HFFc6 (cell line): ENCODE results near the gene PRKCE. TPM values are rescaled to one million over a fixed set of nuclear protein-coding genes. Genes with fewer than 3 reads are reported as not detected.

Experiments used
- DNase-seq: peaks from one replicate; pipeline ENCODE4 v3.0.0-alpha.2; 2018
- H3K27ac Mint-ChIP-seq: 2 replicates; pipeline ENCODE4 v1.8.0; 2020; ENCODE audit warnings: mild to moderate bottlenecking, mixed read lengths
- H3K27me3 Mint-ChIP-seq: 2 replicates; pipeline ENCODE4 v1.8.0; 2021; ENCODE audit warnings: mild to moderate bottlenecking, moderate library complexity, mixed read lengths; ENCODE audit not compliant: insufficient read depth
- H3K36me3 Mint-ChIP-seq: 2 replicates; pipeline ENCODE4 v1.8.0; 2021; ENCODE audit warnings: low read depth, mixed read lengths
- H3K4me1 Mint-ChIP-seq: 2 replicates; pipeline ENCODE4 v1.8.0; 2020; ENCODE audit warnings: low read depth, mixed read lengths
- H3K4me3 Mint-ChIP-seq: 2 replicates; pipeline ENCODE4 v1.8.0; 2020; ENCODE audit warnings: mild to moderate bottlenecking, moderate library complexity, mixed read lengths
- H3K9me3 Mint-ChIP-seq: 2 replicates; pipeline ENCODE4 v1.8.0; 2020; ENCODE audit warnings: mild to moderate bottlenecking, mixed read lengths
- CTCF ChIP-seq: fragments of 200-600 bp; sonication (generic); IDR thresholded peaks from 2 replicates; pipeline ENCODE4 v1.5.0; 2021; ENCODE audit warnings: antibody characterized with exemption, mild to moderate bottlenecking
- total RNA-seq, 6 experiments: library from RNA; stranded (reverse); fragmentation: NEBNext Ultra II Directional; extraction: Animal tissue kit (Norgen Biotek cat#: 25700); gene quantifications; 2 replicates in 1 of 6; 3 replicates in 5 of 6; pipeline ENCODE4 v1.2.3, GENCODE V29; 2021

The PRKCE gene
- total RNA-seq, 6 experiments from 2014 or later: 10.8 to 13.7 (median 12.0) TPM

GRCh38 chr2:45748239-45748638, 96.8 kb downstream of the PRKCE start:
- H3K9me3 Mint-ChIP-seq: peaks cover 7% of the 10 kb centered on the region
- H3K4me3 Mint-ChIP-seq: peak overlapping the region; percentile 74
- peak overlapping the region; percentile 99 for H3K27ac Mint-ChIP-seq
- TF ChIP-seq CTCF: no peak
- peaks cover 9% of the 10 kb centered on the region for H3K36me3 Mint-ChIP-seq
- peak; percentile 97 for DNase-seq
- peaks cover 3% of the 10 kb centered on the region; the same call in 1 of the 2 replicates for H3K27me3 Mint-ChIP-seq
- peaks cover 81% of the 10 kb centered on the region for H3K4me1 Mint-ChIP-seq

- H3K27me3 Mint-ChIP-seq: peaks cover 3% of the 10 kb centered on the region; the same call in 1 of the 2 replicates
- peaks cover 80% of the 10 kb centered on the region for H3K4me1 Mint-ChIP-seq
- no peak for DNase-seq
- H3K27ac Mint-ChIP-seq: peak overlapping the region; percentile 99
- no peak overlapping the region for H3K4me3 Mint-ChIP-seq
- peaks cover 7% of the 10 kb centered on the region for H3K9me3 Mint-ChIP-seq
- H3K36me3 Mint-ChIP-seq: peaks cover 9% of the 10 kb centered on the region
- TF ChIP-seq CTCF: no peak
These were observed 98.5 kb downstream of the PRKCE start for GRCh38 chr2:45750001-45750400.

GRCh38 chr2:45750484-45750883, 99.0 kb downstream of the PRKCE start:
- Mint-ChIP-seq H3K27ac (peak overlapping the region; percentile 99; the same call in 1 of the 2 replicates), H3K4me1 (peaks cover 80% of the 10 kb centered on the region)
- no peak for DNase-seq

GRCh38 chr2:45753381-45753780, 101.9 kb downstream of the PRKCE start:
- DNase-seq: no peak
- Mint-ChIP-seq H3K27me3 (peaks cover 1% of the 10 kb centered on the region; the same call in 1 of the 2 replicates), H3K4me3 (no peak overlapping the region), H3K36me3 (no peaks in the 10 kb centered on the region; the same call in 1 of the 2 replicates), H3K4me1 (peaks cover 80% of the 10 kb centered on the region), H3K27ac (no peak overlapping the region), H3K9me3 (no peaks in the 10 kb centered on the region)
- no peak for TF ChIP-seq CTCF

More at GRCh38 chr2:45750484-45750883, 99.0 kb downstream of the PRKCE start:
- Mint-ChIP-seq H3K4me3 (no peak overlapping the region), H3K36me3 (peaks cover 9% of the 10 kb centered on the region), H3K9me3 (peaks cover 7% of the 10 kb centered on the region), H3K27me3 (no peaks in the 10 kb centered on the region)
- no peak for TF ChIP-seq CTCF

- Mint-ChIP-seq H3K27ac (peak overlapping the region; percentile 99), H3K4me1 (peaks cover 80% of the 10 kb centered on the region), H3K27me3 (peaks cover 1% of the 10 kb centered on the region; the same call in 1 of the 2 replicates), H3K9me3 (no peaks in the 10 kb centered on the region), H3K4me3 (no peak overlapping the region; the same call in 1 of the 2 replicates), H3K36me3 (no peaks in the 10 kb centered on the region; the same call in 1 of the 2 replicates)
- DNase-seq: no peak
- TF ChIP-seq CTCF: no peak
These were observed 102.9 kb downstream of the PRKCE start for GRCh38 chr2:45754131-45755010.
